ENCODE data around the gene TMEM59L. TPM values are rescaled to one million over a fixed set of nuclear protein-coding genes. Genes with fewer than 3 reads are reported as not detected.
A peak's percentile ranks its signal among the peaks of the same experiment; 100 is the strongest.

TMEM59L gene
- total RNA-seq, 2 experiments from 2014 or later: not detected

GRCh38 chr19:18593367-18594095, 19.1 kb upstream of the TMEM59L start:
- peak overlapping the region; percentile 67 for H3K4me3 Mint-ChIP-seq
- no peaks in the 10 kb centered on the region for H3K9me3 Mint-ChIP-seq
- peaks cover 14% of the 10 kb centered on the region for H3K36me3 Mint-ChIP-seq (ENCODE audit: low read depth)
- peaks cover 31% of the 10 kb centered on the region for H3K4me1 Mint-ChIP-seq (ENCODE audit: low read depth)
- ATAC-seq: no peak
- intact Hi-C loops (cut with micrococcal nuclease): loop anchor here (10.0 kb wide), 1 partner anchor 251 kb away; no protein-coding TSS in a partner anchor
- ChIA-PET CTCF (interaction anchor here (0.7 to 3.7 kb wide), 21 partner anchors 8 to 279 kb away, joined by 3 to 28 read pairs (median 4); partner anchors contain the start of genes CRTC1, ELL, FKBP8 and TMEM59L), POLR2A (interaction anchor here (0.8 to 2.6 kb wide), 5 partner anchors 17 to 166 kb away, joined by 3 to 11 read pairs (median 4); partner anchors contain the start of genes FKBP8, TMEM59L and UBA52)
- TF ChIP-seq CTCF (IDR thresholded peaks at IDR 0.05): no peak
- no peak overlapping the region for H3K27ac Mint-ChIP-seq
- peak; percentile 60 for DNase-seq
- peaks cover 3% of the 10 kb centered on the region for H3K27me3 Mint-ChIP-seq

- TF ChIP-seq CTCF (IDR thresholded peaks at IDR 0.05): peak; percentile 93
- peak; percentile 80 for ATAC-seq
- Mint-ChIP-seq H3K27me3 (peaks cover 3% of the 10 kb centered on the region), H3K4me1 (ENCODE audit: low read depth) (peaks cover 31% of the 10 kb centered on the region), H3K27ac (peak overlapping the region; percentile 41), H3K36me3 (ENCODE audit: low read depth) (peaks cover 14% of the 10 kb centered on the region), H3K9me3 (no peaks in the 10 kb centered on the region), H3K4me3 (peak overlapping the region; percentile 67)
- peak; percentile 79 for DNase-seq
- ChIA-PET POLR2A (interaction anchor here (0.8 to 2.6 kb wide), 6 partner anchors 10 to 51 kb away, joined by 3 to 11 read pairs (median 4); partner anchors contain the start of genes FKBP8, TMEM59L and UBA52), CTCF (interaction anchor here (0.7 to 3.7 kb wide), 21 partner anchors 9 to 278 kb away, joined by 3 to 28 read pairs (median 4); partner anchors contain the start of genes CRTC1, ELL, FKBP8 and TMEM59L)
- intact Hi-C loops (cut with micrococcal nuclease): loop anchor here (10.0 kb wide), 1 partner anchor 251 kb away; no protein-coding TSS in a partner anchor
Measured at GRCh38 chr19:18594096-18594823, 18.4 kb upstream of the TMEM59L start.

GRCh38 chr19:18594824-18595373, 17.8 kb upstream of the TMEM59L start:
- peak overlapping the region; percentile 41 for H3K27ac Mint-ChIP-seq
- CTCF ChIA-PET: interaction anchor here (0.9 to 3.7 kb wide), 11 partner anchors 9 to 277 kb away, joined by 3 to 28 read pairs (median 5); partner anchors contain the start of genes CRTC1, ELL and FKBP8
- ATAC-seq: no peak

GRCh38 chr19:18595475-18595874, 17.2 kb upstream of the TMEM59L start:
- no peak for TF ChIP-seq CTCF (IDR thresholded peaks at IDR 0.05)
- Mint-ChIP-seq H3K9me3 (no peaks in the 10 kb centered on the region), H3K27me3 (peaks cover 3% of the 10 kb centered on the region), H3K27ac (no peak overlapping the region), H3K36me3 (ENCODE audit: low read depth) (peaks cover 8% of the 10 kb centered on the region), H3K4me3 (peak overlapping the region; percentile 31), H3K4me1 (ENCODE audit: low read depth) (peaks cover 23% of the 10 kb centered on the region)
- ChIA-PET CTCF (interaction anchor here (1.8 to 3.7 kb wide), 2 partner anchors 10 to 252 kb away, joined by 5 to 28 read pairs; no protein-coding TSS in a partner anchor), POLR2A (interaction anchor here (1.2 to 1.4 kb wide), 2 partner anchors 9 to 23 kb away, joined by 3 read pairs; no protein-coding TSS in a partner anchor)
- intact Hi-C loops (cut with micrococcal nuclease): loop anchor here (10.0 kb wide), 1 partner anchor 249 kb away; no protein-coding TSS in a partner anchor
- DNase-seq (no peak), ATAC-seq (no peak)

More at GRCh38 chr19:18594824-18595373, 17.8 kb upstream of the TMEM59L start:
- H3K36me3 Mint-ChIP-seq (ENCODE audit: low read depth): peaks cover 11% of the 10 kb centered on the region
- H3K9me3 Mint-ChIP-seq: no peaks in the 10 kb centered on the region
- peaks cover 3% of the 10 kb centered on the region for H3K27me3 Mint-ChIP-seq
- no peak for DNase-seq
- H3K4me3 Mint-ChIP-seq: peak overlapping the region; percentile 67
- no peak for TF ChIP-seq CTCF (IDR thresholded peaks at IDR 0.05)
- POLR2A ChIA-PET: interaction anchor here (1.2 to 2.6 kb wide), 3 partner anchors 10 to 23 kb away, joined by 3 to 11 read pairs (median 3); no protein-coding TSS in a partner anchor
- intact Hi-C loops (cut with micrococcal nuclease): loop anchor here (10.0 kb wide), 1 partner anchor 250 kb away; no protein-coding TSS in a partner anchor
- H3K4me1 Mint-ChIP-seq (ENCODE audit: low read depth): peaks cover 26% of the 10 kb centered on the region

Data from activated CD8-positive, alpha-beta T cell treated with anti-CD3 and anti-CD28 coated beads for 36 hours (primary cell).